Activated CD8-positive, alpha-beta memory T cell treated with anti-CD3 and anti-CD28 coated beads, Interleukin-2, amount 50 U/mL, for 1 hour (primary cell): ENCODE results near the gene ACTRT2.

Source experiments
- DNase-seq: peaks from one replicate; pipeline ENCODE4 v3.0.0-alpha.2; 2020; ENCODE audit errors: extremely low read depth

Gene ACTRT2

DNA sequence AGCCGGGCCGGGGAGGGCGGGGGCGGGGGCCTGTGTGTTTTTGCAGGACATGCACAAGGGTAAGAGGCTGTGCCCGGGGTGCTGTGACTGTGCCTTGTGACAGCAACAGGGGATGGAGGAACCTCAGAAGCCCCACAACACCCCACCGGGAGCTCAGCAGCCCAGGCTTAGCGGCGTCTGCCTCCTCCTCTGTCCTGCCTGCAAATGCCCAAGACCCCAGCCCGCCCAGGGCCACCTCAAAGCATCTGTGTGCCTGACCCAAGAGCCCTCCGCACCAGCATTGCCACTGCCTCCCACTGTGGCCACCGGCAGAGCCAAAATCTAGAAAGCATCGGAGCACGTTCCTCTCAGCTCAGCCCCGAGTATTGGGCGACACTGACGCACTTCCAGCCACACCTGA lies 2.7 kb upstream of the ACTRT2 start:
- DNase-seq, result no peak

DNA sequence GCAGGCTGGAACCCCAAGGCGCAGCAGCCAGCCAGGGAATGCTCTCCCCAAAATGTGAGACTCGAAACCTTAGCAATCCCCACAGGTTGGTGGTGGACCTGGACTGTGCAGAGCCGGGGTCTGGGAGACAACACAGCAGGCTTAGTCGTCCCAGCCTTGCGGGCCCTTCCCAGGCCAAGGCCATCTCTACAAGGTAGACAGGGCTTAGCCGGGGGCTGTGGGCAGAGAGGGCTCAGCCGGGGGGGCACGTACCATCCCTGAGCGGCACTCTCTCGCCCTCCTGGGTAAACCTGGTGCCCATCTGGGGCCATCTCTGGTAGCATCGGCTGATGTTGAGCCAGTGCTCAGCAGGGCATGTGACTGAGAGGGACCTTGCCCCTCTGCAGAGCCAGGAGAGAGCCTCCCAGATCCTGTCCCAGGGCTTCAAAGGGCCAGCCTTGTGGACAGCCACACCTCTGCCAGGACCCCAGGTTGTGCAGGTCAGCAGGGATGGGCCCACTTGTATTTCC lies 2.2 kb upstream of the ACTRT2 start:
- no peak for DNase-seq

- DNase-seq, result no peak
These were observed 1.7 kb upstream of the ACTRT2 start for GRCh38 chr1:3019516-3020051.

GRCh38 chr1:3020263-3020909 lies 881 bp upstream of the ACTRT2 start:
- DNase-seq, result no peak

GRCh38 chr1:3021801-3022401 lies 634 bp downstream of the ACTRT2 start:
- no peak for DNase-seq

DNA sequence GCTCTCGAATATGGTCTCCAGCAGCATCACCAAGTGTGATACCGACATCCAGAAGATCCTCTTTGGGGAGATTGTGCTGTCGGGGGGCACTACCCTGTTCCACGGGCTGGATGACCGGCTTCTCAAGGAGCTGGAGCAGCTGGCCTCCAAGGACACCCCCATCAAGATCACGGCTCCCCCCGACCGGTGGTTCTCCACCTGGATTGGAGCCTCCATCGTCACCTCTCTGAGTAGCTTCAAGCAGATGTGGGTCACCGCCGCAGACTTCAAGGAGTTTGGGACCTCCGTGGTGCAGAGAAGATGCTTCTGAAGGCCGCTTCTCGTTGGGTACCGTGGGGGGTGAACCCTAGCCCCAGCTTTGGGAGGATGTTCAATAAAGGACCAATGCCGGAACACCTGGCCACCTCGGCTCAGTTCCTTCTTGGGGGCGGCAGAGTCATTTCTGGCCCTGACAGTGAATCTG lies 1.3 kb downstream of the ACTRT2 start:
- DNase-seq, result no peak

DNA sequence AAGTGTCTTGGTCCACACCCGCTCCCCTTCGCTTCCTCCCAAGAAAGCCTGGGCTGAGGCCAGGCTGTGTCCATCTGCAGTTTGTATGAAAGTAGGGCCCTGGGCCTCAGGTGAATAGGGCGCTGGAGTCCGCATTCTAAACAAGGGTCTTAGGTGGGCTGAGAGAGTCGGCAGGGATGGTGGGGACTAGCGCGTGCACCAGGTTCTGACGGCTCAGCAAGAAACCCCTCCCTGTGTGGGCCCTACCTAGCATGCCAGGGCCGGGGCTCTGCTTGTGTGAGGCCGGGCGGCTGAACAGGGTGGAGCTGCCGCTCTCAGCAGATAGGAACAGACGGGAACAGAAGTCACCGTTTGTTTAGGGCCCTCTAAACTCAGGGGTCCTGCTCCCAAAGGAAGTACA lies 1.7 kb downstream of the ACTRT2 start:
- no peak for DNase-seq

DNA sequence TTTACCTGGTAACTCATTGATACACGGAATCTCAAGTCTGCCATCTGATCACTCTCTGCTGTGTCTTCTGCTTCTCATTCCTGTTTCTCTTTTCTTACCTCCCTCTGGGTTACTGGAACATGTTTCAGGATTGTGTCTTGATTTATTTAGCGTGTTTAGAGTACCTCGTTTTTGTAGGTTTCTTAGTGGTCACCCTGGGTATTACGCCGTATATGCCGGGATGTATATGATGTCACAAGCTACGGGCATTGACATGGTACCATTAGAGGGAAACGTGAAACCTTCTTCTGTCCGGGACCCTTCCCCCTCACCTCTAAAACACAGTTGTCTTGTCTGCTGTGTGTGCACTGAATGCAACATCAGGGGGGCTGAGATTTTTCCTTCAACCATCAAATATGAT lies 2.8 kb downstream of the ACTRT2 start:
- DNase-seq, result no peak

- DNase-seq, result no peak
These were observed 3.3 kb downstream of the ACTRT2 start for GRCh38 chr1:3024588-3024987.

DNA sequence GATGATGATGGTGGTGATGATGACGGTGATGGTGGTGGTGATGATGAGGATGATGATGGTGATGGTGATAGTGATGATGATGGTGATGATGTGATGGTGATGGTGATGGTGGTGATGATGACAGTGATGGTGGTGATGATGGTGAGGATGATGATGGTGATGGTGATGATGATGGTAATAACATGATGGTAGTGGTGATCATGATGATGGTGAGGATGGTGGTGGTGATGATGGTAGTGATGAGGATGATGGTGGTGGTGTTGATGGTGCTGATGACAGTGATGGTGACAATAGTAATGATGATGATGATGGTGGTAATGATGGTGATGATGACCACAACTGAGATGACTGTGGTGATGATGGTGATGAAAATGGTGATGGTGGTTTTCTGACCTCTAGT lies 4.9 kb downstream of the ACTRT2 start:
- DNase-seq, result no peak

DNA sequence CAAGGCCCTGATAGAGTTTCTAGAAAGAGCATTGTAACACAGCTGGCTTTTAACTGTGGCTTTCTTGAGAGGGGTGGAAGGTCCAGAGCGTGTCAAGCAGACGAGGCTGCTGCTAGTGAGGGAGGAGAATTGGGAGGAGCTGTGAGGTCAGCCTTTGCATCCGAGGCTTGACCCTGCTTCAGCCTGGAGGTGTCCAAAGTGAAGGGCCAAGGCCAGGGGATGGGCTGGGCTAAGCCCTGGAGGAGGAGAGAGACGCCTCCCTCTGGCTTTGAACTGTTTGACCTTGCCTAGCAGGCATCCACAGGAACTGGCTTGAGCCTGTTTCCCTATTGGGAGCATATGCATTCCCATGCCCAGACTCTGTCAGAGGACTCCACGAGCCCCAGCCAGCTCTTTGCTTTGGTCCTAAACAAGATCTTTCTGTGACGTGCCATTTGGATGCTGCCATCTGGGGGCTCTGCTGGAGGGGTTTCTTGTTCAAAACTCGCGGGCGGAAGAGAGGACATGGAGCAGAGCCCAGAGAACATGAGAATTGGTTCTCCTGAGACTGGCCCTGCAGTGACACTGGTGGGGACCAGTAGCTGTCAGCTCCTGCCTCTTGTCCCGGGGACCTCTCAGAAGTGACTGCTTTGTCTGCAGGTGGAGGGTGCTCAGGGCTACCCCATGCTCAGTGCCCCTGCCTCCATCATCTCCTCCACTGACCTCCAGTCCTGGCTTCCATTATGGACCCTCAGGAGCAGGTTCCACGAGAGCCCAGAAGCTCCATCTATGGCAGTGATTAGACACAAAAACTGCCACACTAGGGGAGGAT lies 5.5 kb downstream of the ACTRT2 start:
- DNase-seq, result no peak

- no peak for DNase-seq
These were observed 6.5 kb downstream of the ACTRT2 start for GRCh38 chr1:3027611-3028371.

DNA sequence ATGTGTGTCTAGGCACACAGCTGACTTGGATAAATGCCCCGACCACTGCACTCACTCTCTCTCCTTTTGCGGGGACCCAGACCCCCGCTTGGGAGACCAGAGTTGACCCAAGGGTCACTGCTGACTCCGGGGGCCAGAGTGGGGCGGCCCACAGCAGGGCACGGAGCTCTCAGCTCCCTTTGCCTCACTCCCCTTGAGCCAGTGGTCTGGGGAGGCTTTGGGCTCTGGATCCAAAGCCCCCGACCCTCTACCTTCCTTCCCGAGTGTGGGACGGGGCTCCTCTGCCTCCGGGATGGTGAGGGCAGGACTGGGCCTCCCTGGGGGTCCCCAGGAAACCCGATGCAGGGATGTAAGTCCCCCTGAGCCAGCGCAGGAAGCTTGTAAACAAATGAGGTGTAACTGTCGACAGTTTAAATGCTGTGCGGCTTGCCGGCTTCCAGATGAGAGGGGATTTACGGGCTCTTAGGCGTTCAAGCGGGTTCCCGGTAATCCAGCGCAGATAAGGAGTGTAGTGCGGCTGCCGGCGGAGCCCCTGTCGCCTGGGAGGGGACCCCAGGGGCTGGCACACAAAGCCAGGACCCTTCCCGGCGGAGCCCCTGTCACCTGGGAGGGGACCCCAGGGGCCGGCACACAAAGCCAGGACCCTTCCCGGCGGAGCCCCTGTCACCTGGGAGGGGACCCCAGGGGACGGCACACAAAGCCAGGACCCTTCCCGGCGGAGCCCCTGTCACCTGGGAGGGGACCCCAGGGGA lies 7.4 kb downstream of the ACTRT2 start:
- no peak for DNase-seq

GRCh38 chr1:3029481-3029961 lies 8.3 kb downstream of the ACTRT2 start:
- DNase-seq, result no peak

DNA sequence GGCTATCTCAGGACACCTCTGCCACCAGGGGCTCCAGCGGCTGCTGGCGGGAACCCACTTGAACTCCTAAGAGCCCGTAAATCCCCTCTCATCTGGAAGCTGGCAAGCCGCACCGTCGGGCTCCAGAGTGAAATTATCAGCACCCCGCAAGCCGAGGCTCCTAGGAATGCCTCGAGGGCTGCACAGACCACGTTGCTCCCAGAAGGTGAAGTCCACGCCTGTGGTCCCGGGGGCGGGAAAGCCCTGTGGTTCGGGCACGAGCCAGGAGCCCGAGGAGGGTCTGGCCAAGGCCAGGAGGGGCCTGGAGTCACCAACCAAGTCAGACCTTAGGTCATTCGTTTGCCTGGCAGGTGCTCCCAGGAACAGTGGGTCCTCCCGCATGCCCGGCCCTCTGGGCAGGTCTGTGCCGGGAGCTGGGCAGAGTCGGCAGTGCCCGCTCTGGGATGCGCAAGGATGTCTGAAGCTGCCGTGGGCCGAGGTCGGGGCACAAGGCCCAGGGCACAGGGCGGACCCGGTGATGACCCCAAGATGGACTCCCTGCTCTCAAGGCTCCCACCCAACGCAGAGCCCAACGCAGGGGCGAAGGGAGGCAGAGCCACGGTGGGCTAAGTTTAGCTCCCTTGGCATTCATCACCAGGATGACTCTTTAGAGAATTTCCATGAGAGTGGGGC lies 8.9 kb downstream of the ACTRT2 start:
- no peak for DNase-seq

GRCh38 chr1:3030663-3031381 lies 9.6 kb downstream of the ACTRT2 start:
- DNase-seq, result no peak

DNA sequence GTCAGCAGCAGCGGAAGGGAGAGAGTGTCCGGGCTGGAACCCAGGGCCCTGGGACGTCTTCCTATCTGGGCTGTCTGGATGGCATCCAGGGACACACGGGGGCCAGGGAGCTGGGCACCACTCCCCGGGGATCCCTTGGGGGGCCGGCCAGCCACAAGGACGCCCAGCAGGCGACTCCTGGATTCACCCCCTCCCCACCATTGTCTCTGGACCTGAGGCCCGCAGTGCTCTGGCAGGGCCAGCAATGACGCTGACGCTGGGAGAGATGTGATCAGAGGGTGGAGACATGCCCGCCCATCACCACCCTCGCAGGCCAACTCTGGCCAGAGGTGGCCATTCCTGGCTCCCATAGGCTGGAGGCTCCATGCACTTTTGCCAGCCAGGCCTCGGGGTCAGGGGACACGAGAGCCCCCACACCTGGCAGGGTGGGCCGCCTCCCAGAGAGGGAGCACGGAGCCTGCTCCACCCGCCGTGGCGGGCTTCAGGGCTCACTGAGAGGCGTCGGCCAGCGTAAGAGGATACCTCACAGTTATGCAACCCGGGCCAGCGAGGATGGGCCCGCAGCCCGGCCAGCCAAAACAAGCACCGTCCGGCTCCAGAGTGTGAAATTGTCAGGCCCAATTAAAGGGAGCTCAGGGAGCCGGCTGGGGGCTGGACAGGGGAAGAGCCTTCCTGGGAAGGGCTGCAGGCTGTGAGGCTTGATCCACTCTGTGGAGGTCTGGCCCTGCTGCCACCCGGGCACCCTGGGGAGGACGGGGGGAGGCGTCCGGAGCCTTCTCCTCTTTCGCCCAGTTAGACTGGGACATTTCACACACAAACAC lies 10.3 kb downstream of the ACTRT2 start:
- DNase-seq, result no peak

GRCh38 chr1:3032371-3033039 lies 11.2 kb downstream of the ACTRT2 start:
- no peak for DNase-seq
